Right renal pelvis (tissue), 4 donors: Measurements from ENCODE around the gene GLIPR1L1. TPM values are rescaled to one million over a fixed set of nuclear protein-coding genes. Genes with fewer than 3 reads are reported as not detected.
A peak's percentile ranks its signal among the peaks of the same experiment; 100 is the strongest.
"Not testable (repeated sequence)": the region's sequence is repeated elsewhere in the genome, so short reads cannot be mapped to it uniquely, and the experiment has no call there.

Experiments
- DNase-seq, 4 donors: peaks; one replicate each; pipeline ENCODE4 v3.0.0-alpha.2; 2013; ENCODE audit warnings: low read depth in 4 of 4, low spot score in 3 of 4, missing footprints in 1 of 4
- polyA plus RNA-seq, 4 donors: library from polyadenylated mRNA; unstranded; fragments of 120-200 nt; gene quantifications; one replicate each; pipeline ENCODE4 v1.2.1, GENCODE V29; 2013; ENCODE audit not compliant: insufficient read length in 4 of 4

The GLIPR1L1 gene
- polyA plus RNA-seq, 4 donors = 0.27 to 0.51 (median 0.38) TPM

DNA sequence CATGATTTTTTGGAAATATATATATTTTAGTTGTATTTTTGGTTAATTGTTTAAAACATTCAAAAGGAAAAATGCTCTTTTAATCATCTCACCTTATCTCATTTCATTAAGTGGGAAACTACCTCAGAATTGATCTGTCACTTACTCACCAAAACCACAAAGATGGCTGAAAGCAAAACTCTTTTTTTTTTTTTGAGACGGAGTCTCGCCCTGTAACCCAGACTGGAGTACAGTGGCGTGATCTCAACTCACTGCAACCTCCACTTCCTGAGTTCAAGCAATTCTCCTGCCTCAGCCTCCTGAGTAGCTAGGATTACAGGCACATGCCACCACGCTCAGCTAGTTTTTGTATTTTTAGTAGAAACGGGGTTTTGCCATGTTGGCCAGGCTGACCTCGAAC lies 11.7 kb downstream of the GLIPR1L1 start:
- not testable (repeated sequence) for DNase-seq

DNA sequence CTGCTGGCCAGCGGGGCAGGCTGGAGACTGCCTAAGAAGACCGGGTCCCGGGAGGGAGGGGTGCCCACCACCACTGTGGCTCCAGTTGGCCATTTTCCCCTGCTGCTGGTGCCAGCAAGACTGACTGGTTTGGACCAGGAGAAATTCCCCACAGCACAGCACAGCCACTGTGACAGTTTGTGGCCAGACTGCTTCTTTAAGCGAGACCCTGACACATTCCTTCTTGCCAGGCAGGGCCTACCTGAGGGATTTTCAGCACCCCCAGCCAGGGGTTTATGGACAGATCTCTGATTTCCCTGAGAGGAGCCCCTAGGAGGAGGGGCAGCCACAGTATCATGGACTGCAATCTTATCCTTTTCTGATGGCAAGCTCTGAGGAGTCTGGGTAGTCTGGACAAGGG lies 15.5 kb downstream of the GLIPR1L1 start:
- DNase-seq = no peak

DNA sequence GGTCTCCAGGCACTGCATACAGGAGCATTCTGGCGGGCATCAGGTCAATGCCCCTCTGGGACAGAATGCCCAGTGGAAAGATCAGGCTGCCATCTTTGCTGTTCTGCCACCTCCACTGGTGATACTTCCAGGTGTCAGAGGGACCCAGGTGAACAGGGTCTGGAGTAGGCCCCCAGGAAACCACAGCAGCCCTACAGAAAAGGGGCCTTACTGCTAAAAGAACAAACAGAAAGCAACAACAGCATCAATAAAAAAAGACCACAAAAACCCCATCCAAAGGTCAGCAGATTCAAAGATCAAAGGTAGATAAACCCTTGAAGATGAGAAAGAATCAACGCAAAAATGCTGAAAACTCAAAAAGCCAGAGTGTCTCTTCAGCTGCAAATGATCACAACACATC lies 15.9 kb downstream of the GLIPR1L1 start:
- DNase-seq = no peak

DNA sequence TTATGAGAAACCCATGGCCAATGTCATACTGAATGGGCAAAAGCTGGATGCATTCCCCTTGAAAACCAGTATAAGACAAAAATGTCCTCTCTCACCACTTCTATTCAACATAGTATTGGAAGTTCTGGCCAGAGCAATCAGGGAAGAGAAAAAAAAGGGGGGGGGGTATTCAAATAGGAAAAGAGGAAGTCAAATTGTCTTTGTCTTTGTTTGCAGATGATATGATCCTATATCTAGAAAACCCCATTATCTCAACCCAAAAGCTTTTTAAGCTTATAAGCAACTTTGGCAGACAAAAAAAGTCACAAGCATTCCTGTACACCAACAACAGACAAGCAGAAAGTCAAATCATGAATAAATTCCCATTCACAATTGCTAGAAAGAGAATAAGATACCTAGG lies 19.5 kb downstream of the GLIPR1L1 start:
- DNase-seq = no peak

DNA sequence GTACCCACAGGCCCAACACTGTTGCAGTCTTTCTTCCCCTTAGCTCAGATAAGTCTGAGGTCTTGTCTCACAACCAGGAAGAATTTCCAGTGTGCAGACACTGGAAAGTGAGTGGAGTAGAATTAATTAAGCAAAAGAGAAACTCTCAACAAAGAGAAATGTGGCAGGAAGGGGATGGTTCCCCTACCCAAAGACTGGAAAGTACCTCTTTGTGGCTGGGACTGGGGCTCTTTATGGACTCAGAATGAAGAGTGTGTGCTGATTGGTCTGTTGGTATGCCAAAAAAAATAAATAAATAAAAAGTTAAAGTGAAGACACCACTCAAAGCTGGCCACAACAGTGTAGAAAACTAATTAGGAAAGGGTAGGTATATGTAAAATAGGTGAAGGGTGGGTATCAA lies 26.4 kb downstream of the GLIPR1L1 start:
- DNase-seq = no peak

DNA sequence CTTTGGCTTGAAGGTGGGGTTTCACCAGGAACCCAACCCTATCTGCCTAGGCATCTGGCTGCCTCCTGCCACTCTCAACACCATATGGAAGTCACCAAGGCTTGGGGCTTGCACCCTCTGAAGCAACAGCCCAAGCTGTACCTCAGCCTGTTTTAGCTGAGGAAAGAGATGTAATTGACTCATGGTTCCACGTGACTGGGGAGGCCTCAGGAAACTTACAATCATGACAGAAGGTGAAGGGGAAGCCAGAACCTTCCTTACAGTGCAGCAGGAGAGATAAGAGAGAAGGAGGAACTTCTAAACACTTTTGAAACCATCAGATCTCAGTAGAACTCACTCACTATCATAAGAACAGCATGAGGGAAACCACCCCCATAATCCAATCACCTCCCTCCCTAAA lies 26.9 kb downstream of the GLIPR1L1 start:
- no peak for DNase-seq

DNA sequence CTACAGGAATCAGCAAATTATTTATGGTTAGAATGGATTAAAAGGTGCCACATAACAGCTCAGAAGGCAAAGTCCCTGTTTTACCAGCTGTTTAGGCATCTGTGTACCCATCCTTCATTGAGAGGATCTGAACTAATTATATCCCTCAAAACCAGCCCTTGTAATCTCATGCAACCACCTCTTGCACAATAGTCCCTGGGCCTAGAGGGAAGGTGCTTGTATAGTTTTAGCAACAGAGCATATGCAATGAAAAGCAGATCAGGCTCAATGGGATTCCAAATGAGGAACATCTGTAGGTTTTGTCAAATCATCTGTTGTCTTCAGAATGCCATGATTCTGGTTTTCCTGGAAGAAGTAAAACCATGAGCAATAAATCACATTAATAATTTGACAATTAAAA lies 30.4 kb downstream of the GLIPR1L1 start:
- no peak for DNase-seq

DNA sequence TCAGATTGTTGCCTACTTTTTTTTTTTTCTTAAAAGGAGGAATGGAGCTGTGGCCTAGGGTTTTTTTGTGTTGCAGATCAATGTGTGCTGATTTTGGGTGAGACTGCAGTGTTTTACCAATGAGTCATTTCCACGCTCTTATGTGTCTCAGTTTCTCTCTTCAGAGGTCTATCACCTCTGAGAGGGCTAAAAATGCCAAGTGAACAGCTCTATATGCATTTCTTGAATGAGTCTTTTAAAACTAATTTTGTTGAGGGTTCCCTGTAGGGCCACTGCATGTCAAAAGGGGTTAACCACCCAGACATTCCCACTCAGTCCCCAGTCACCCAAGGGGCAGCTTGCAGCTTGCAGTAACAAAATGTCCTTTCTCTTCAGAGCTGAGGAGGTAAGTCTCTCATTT lies 32.2 kb downstream of the GLIPR1L1 start:
- no peak for DNase-seq

DNA sequence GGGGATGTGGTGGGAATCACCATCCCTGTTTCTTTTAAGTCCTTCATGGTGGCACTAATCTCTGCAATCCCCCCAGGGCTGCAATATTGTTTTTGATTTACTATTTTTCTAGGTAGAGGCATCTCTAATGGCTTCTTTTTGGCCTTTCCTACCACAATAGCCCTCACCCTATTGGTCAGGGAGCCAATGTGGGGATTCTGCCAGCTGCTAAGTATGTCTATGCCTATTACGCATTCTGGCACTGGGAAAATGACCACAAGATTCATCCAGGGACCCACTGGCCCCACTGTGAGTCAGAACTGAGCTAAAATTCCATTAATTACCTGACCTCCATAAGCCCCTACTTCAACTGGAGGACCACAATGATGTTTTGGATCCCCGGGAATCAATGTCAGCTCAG lies 40.5 kb downstream of the GLIPR1L1 start:
- no peak for DNase-seq

DNA sequence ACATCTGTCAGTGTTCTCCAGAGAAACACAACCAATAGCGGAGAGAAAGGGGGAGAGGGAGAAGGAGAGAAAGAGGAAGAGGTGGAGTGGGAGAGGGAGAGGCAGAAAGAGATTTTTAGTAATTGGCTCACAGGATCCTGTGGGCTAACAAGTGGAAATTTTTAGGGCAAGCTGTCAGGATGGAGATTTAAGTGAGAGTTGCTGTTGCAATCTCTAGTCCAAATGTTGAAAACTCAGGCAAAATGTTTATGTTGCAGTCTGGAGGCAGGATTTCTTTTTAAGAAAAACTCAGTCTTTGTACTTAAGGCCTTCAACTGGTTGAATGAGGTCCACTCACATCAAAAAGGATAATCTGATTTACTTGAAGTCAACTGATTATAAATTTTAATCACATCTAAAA lies 43.9 kb downstream of the GLIPR1L1 start:
- no peak for DNase-seq

DNA sequence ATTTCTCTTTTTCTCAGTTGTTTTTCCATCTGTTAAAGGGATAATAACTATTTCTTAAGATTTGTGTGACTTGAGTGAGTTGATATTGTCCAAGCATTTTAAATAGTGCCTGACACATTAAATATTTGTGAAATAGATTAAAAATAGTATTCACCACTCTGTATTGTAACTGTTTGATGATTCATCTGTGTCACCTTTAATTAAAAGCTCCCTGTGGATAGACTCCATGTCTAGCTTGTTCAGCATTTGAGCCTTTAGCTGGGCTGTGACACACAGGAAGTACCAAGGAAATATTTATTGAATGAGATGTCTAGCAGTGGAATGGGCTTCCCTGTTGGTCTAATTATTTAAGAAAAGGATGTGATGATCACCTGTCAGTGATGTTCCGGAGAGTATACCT lies 54.6 kb downstream of the GLIPR1L1 start:
- DNase-seq = no peak

DNA sequence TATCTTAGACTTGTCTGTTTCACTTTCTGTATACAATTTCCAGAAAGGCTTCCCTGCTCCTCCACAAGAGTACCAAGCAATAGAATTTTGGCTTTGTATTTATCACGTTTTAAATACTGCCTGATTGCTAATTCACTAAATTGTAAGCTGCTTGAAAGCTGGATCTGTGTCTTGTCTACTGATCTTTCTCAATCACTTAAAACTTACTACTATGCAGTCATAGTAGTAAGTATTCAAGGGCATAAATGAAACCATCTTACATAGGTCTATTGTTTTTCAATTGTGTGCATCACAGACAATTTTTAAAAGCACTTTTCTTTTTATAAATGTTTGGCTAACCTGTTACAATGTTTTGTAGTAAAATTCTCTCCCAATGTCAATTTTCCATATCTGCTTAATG lies 55.2 kb downstream of the GLIPR1L1 start:
- no peak for DNase-seq

DNA sequence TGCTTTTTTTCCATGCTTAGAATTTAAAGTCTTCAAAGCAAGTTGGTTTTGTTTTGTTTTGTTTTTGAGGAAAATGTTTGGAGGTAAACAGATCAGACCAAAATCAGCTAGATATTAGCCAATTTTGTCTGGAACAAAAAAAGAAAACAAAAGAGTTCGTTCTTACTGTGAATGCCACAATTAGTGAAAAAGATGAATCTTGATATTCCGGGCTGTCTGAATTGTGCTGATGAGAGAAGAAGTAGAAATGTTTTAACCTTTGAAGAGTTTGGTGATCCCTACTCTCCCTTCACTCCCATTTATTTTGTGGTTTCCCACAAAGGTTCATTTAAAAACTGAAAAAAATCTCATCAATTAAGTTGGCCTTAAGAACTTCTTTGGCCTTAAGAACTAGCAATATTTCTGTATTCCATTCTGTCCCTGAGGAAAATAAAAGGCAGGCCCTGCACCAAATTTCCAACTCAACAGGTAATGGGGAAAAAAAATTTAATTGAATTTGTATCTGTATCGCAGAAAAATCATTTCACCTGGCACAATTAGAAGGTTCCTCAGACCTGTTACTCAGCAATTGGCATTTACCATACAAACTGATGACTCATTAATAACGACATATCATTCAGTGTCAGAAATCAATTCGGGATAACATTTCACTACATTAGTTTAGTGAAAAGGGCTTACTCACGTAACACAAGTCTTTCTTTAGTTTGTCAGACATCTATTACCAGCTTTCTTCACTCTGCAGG lies 55.9 kb downstream of the GLIPR1L1 start:
- DNase-seq = peak in 1 of 4 donors; percentile 8

DNA sequence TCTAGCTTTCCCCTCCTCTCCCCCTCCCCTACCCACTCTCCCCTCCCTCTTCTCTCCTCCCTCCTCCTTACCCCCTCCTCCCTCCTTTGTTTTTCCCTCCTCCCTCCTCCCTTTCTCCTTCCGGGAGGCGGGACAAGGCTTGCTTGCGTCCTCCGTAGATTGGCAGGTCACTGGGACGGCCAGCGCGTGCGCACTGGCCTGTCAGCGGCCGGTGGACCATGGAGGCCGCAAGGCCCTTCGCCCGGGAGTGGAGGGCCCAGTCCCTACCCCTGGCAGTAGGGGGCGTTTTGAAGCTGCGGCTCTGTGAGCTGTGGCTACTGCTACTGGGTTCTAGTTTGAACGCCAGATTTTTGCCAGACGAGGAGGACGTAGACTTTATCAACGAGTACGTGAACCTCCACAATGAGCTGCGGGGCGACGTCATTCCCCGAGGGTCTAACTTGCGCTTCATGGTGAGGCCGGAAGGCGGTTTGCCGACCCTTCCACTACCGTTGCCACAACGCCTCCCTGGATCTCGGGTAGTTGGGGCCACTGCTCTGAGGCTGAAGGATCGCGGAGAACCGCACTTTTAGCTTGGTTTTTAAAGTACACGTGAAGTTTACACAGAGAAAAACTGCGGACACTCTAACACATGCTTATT lies 56.5 kb downstream of the GLIPR1L1 start, which contains the start of gene GLIPR1L2:
TSS of gene GLIPR1L2 (plus strand) at position 191 of the 640 bp plus-strand sequence. CDS start at position 219, 28 bp downstream.
- peak; percentile 92 to 93 (median 92) for DNase-seq

DNA sequence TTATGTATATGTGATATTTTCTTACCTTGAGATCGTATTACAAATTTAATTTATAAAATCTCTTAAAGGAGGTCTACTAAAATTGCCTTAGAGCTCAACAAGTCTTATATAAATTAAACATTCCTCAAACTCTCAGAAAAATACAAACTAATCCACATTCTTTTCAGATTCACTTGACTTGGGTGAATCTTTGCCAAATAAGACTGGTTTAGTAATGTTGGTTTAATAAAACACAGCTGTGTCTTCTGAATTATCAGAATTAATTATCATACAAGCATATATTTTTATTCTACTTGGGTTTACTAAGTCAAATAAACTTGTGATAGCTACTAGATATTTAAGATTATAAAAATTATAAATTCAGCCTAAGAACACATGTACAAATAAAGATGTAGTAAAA lies 69.8 kb downstream of the GLIPR1L1 start:
- DNase-seq = no peak

DNA sequence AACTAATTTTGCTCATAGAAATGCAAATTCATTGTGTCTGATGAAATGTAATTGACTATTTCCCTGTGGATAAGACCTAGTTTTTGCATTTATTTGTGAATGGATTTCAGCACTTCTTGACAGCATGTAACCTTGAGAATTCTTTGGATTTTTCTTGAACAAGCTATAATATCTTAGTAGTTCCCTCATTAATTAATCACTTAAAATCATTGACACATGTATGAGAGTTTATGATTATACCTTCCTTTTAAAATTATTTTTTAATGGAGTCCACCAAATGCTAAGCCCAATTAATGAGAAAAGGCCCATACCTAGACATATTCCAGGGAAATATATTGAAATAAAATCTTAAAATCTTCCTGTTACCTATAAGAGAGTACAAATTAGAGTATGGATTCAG lies 73.2 kb downstream of the GLIPR1L1 start:
- no peak for DNase-seq

DNA sequence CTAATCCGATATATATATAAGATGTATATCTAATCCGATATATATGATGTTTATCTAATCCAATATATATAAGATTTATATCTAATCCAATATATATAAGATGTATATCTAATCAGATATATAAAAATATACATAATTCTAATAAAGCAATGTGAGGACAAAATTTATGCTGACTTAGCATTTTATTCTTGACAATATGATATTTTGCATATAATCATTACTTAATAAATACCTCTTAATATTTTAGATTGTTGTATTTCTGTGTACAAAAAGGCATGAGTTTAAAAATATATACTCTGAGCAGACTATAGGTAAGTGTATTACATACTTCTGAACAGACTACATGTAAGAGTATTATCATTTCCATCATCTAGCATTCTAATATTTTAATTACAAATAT lies 75.4 kb downstream of the GLIPR1L1 start:
- DNase-seq = no peak

DNA sequence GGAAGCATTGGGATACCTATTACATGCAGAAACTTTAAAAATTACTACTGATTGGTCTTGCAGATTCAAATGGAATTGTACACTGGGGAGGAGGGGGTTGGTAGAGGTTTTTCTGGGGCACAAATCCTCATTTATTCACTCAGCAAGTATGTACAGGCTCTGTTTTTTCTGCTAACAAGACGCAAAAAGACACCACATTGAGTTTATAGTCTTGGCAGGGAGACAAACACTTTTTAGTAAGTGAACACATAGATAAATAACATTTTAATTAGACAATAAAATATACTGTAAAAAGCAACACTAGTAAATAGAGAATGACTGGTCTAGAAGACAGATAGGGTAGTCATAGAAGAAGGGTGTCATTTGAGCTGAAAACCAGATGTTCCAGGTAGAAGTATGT lies 80.2 kb downstream of the GLIPR1L1 start:
- DNase-seq = no peak

DNA sequence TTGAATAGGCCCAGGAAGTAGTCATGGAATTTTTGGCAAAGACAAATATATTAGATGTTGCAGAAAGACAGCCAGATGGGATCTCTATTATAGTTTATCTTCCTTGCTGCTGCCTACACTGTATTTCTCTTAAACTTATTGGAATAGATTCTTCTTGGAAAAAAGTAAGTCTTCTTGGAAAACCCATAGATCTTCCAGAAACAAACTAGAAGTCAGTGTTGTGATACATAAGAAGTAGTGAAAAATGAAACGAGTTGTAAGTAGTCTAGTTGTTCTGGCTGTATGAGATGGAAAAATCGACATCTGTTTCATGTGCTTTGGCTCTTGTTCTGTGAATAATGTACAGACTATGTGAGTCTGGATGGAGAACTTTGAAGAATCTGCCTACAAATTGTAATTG lies 85.4 kb downstream of the GLIPR1L1 start:
- DNase-seq = no peak
